GM18505 (cell line): Measurements from ENCODE around the gene SWAP70.
"Not testable (repeated sequence)": the region's sequence is repeated elsewhere in the genome, so short reads cannot be mapped to it uniquely, and the experiment has no call there.

Experiments
- ATAC-seq: cut with Tn5 transposase; IDR thresholded peaks from one replicate; pipeline ENCODE4 v1.9.1; 2021; ENCODE audit not compliant: unreplicated experiment
- POLR2A ChIP-seq: IDR thresholded peaks from 4 replicates; pipeline ENCODE4 v1.6.1; 2011; ENCODE audit warnings: borderline replicate concordance; ENCODE audit not compliant: insufficient read depth, insufficient read length; ENCODE audit errors: extremely low read depth

The SWAP70 gene

GRCh38 chr11:9688716-9689511, 25.0 kb downstream of the SWAP70 start:
- ATAC-seq = peak; percentile 65

GRCh38 chr11:9689721-9690120, 25.8 kb downstream of the SWAP70 start:
- no peak for ATAC-seq
- TF ChIP-seq POLR2A = no peak

More at GRCh38 chr11:9688716-9689511, 25.0 kb downstream of the SWAP70 start:
- TF ChIP-seq POLR2A = no peak

GRCh38 chr11:9691865-9692264, 28.0 kb downstream of the SWAP70 start:
- TF ChIP-seq POLR2A = no peak
- ATAC-seq = no peak

- no peak for TF ChIP-seq POLR2A
- no peak for ATAC-seq
These were observed 28.8 kb downstream of the SWAP70 start for GRCh38 chr11:9692691-9693090.

- ATAC-seq = no peak
- no peak for TF ChIP-seq POLR2A
These were observed 30.1 kb downstream of the SWAP70 start for GRCh38 chr11:9693801-9694553.

- not testable (repeated sequence) for ATAC-seq
These were observed 31.4 kb downstream of the SWAP70 start for GRCh38 chr11:9695228-9695627.

GRCh38 chr11:9697766-9698165, 33.9 kb downstream of the SWAP70 start:
- no peak for TF ChIP-seq POLR2A
- no peak for ATAC-seq

GRCh38 chr11:9700105-9700801, 36.4 kb downstream of the SWAP70 start:
- ATAC-seq = no peak
- TF ChIP-seq POLR2A = no peak

GRCh38 chr11:9701799-9702198, 37.9 kb downstream of the SWAP70 start:
- no peak for TF ChIP-seq POLR2A
- ATAC-seq = no peak

GRCh38 chr11:9703280-9703679, 39.4 kb downstream of the SWAP70 start:
- ATAC-seq = no peak

GRCh38 chr11:9704037-9704436, 40.2 kb downstream of the SWAP70 start:
- no peak for TF ChIP-seq POLR2A
- ATAC-seq = no peak

More at GRCh38 chr11:9703280-9703679, 39.4 kb downstream of the SWAP70 start:
- no peak for TF ChIP-seq POLR2A

GRCh38 chr11:9704620-9705019, 40.7 kb downstream of the SWAP70 start:
- TF ChIP-seq POLR2A = no peak
- no peak for ATAC-seq

GRCh38 chr11:9705361-9705760, 41.5 kb downstream of the SWAP70 start:
- not testable (repeated sequence) for ATAC-seq

- ATAC-seq = no peak
- TF ChIP-seq POLR2A = no peak
These were observed 44.7 kb downstream of the SWAP70 start for GRCh38 chr11:9708544-9708943.
